IMR-90 (cell line): ENCODE data around the gene SNRPD3.

Experiments
- FOS ChIP-seq: fragments of 150-350 bp; IDR thresholded peaks from 2 replicates; pipeline ENCODE4 v1.6.1; 2016; ENCODE audit warnings: low read depth, low read length
- MXI1 ChIP-seq: IDR thresholded peaks from 2 replicates; pipeline ENCODE4 v1.6.1; 2012; ENCODE audit warnings: low read depth, mild to moderate bottlenecking, low read length, moderate library complexity, borderline replicate concordance
- POLR2A ChIP-seq: IDR thresholded peaks from 2 replicates; pipeline ENCODE4 v1.6.1; 2012; ENCODE audit warnings: mild to moderate bottlenecking, low read depth, low read length
- TF ChIP-seq, protein P1 (sequence below): conservative IDR thresholded peaks from 2 replicates; pipeline ENCODE4 v1.5.1; 2012; ENCODE audit warnings: mild to moderate bottlenecking, low read depth, low read length, improper control_type of control experiment

DNA sequence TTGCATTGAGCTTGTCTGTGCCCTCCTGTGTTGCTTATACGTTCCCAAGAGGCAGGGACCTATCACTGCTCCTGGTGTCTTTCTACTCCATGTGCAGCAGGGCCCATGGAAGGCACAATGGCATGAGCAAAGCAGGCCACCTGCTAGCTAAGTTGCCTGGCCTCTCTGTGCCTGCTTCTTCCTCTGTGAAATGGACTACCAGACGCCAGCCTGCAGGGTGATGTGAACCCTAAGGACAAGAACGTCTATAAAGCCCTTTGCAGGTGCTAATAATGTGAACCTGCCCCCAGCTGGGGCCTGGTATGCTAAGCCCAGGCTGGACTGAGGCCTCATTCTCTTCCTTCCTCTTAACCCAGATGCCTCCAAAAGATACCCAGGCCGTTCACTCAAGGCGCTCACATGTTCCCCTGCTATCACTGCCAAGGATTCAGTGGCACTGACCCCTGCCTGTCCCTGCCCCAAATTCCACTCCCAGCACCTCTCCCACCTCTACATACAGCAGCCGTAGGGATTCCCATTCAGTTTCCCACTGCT is 4.8 kb upstream of the SNRPD3 start:
- TF ChIP-seq, protein P1, sequence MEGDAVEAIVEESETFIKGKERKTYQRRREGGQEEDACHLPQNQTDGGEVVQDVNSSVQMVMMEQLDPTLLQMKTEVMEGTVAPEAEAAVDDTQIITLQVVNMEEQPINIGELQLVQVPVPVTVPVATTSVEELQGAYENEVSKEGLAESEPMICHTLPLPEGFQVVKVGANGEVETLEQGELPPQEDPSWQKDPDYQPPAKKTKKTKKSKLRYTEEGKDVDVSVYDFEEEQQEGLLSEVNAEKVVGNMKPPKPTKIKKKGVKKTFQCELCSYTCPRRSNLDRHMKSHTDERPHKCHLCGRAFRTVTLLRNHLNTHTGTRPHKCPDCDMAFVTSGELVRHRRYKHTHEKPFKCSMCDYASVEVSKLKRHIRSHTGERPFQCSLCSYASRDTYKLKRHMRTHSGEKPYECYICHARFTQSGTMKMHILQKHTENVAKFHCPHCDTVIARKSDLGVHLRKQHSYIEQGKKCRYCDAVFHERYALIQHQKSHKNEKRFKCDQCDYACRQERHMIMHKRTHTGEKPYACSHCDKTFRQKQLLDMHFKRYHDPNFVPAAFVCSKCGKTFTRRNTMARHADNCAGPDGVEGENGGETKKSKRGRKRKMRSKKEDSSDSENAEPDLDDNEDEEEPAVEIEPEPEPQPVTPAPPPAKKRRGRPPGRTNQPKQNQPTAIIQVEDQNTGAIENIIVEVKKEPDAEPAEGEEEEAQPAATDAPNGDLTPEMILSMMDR, result no peak
- no peak for TF ChIP-seq MXI1
- TF ChIP-seq POLR2A, result no peak
- no peak for TF ChIP-seq FOS
